IPS DF 6.9 (cell line): ENCODE data around the gene RASSF7.

ENCODE experiments used
- DNase-seq: peaks from one replicate; pipeline ENCODE4 v3.0.0-alpha.2; 2013; ENCODE audit warnings: low read depth, low spot score
- H3K27ac ChIP-seq: one replicate; pipeline ENCODE4 v1.5.1; 2013; ENCODE audit warnings: low read length, control low read depth
- H3K27me3 ChIP-seq: 2 replicates; pipeline ENCODE4 v1.6.1; 2013; ENCODE audit warnings: mild to moderate bottlenecking, low read length; ENCODE audit not compliant: control insufficient read depth, insufficient read depth
- H3K36me3 ChIP-seq: 2 replicates; pipeline ENCODE4 v1.6.1; 2013; ENCODE audit warnings: low read length; ENCODE audit not compliant: control insufficient read depth, insufficient read depth
- H3K4me1 ChIP-seq: 2 replicates; pipeline ENCODE4 v1.6.1; 2013; ENCODE audit warnings: low read length; ENCODE audit not compliant: control insufficient read depth, insufficient read depth
- H3K4me3 ChIP-seq: 2 replicates; pipeline ENCODE4 v1.5.1; 2013; ENCODE audit warnings: mild to moderate bottlenecking, low read length
- H3K9me3 ChIP-seq: 2 replicates; pipeline ENCODE4 v1.6.1; 2013; ENCODE audit warnings: low read length, inconsistent platforms; ENCODE audit not compliant: control insufficient read depth, insufficient read depth
- WGBS: extraction: QIAGEN DNeasy Blood & Tissue Kit; methylation state at CpG from one replicate; pipeline ENCODE4 v1.1.7; 2013; ENCODE audit warnings: mixed read lengths, missing lambda C conversion rate; ENCODE audit not compliant: insufficient read length, insufficient coverage; 5-methylcytosine and 5-hydroxymethylcytosine counted together

Gene RASSF7

GRCh38 chr11:575996-576768 lies 15.4 kb downstream of the RASSF7 start, which contains the start of gene PHRF1:
Gene PHRF1 (plus strand): TSS chr11:576470. CDS start chr11:581513, 5,043 bp downstream.
- no peaks in the 10 kb centered on the region for H3K36me3 ChIP-seq
- no peak for DNase-seq
- no peaks in the 10 kb centered on the region for H3K9me3 ChIP-seq
- H3K27ac ChIP-seq: no peak within 1 kb of the TSS
- peaks cover 12% of the 10 kb centered on the region for H3K4me1 ChIP-seq
- H3K27me3 ChIP-seq: peaks cover 5% of the 10 kb centered on the region; the same call in 1 of the 2 replicates
- H3K4me3 ChIP-seq: peak within 1 kb of the TSS; percentile 100
- no CpG with 5 or more reads among the region's 99 CpGs for WGBS

- H3K27me3 ChIP-seq: peaks cover 5% of the 10 kb centered on the region; the same call in 1 of the 2 replicates
- no CpG with 5 or more reads among the region's 48 CpGs for WGBS
- H3K36me3 ChIP-seq: 0 out of 2 replicates have a peak, but pooled peaks cover 3% of the 10 kb centered on the region
- H3K4me1 ChIP-seq: peaks cover 7% of the 10 kb centered on the region
- no peaks in the 10 kb centered on the region for H3K9me3 ChIP-seq
- no peak overlapping the region for H3K27ac ChIP-seq
- peak overlapping the region; percentile 100 for H3K4me3 ChIP-seq
- DNase-seq: no peak
These were observed 16.2 kb downstream of the RASSF7 start for GRCh38 chr11:576811-577610.

- no peak for DNase-seq
- Histone ChIP-seq H3K4me3 (peak overlapping the region; percentile 100; the same call in 1 of the 2 replicates), H3K36me3 (0 out of 2 replicates have a peak, but pooled peaks cover 3% of the 10 kb centered on the region), H3K27ac (no peak overlapping the region), H3K27me3 (peaks cover 5% of the 10 kb centered on the region; the same call in 1 of the 2 replicates), H3K9me3 (no peaks in the 10 kb centered on the region), H3K4me1 (peaks cover 7% of the 10 kb centered on the region)
- no CpG with 5 or more reads among the region's 6 CpGs for WGBS
These were observed 16.8 kb downstream of the RASSF7 start for GRCh38 chr11:577611-577894.

- Histone ChIP-seq H3K27me3 (peaks cover 5% of the 10 kb centered on the region; the same call in 1 of the 2 replicates), H3K9me3 (no peaks in the 10 kb centered on the region), H3K27ac (no peak overlapping the region), H3K4me1 (peaks cover 5% of the 10 kb centered on the region), H3K4me3 (no peak overlapping the region), H3K36me3 (0 out of 2 replicates have a peak, but pooled peaks cover 4% of the 10 kb centered on the region)
- no CpG with 5 or more reads among the region's 21 CpGs for WGBS
- DNase-seq: no peak
These were observed 17.7 kb downstream of the RASSF7 start for GRCh38 chr11:578276-579035.

- H3K4me3 ChIP-seq: no peak overlapping the region
- no CpG with 5 or more reads among the region's 20 CpGs for WGBS
- H3K4me1 ChIP-seq: peaks cover 3% of the 10 kb centered on the region
- no peak overlapping the region for H3K27ac ChIP-seq
- no peak for DNase-seq
- H3K9me3 ChIP-seq: no peaks in the 10 kb centered on the region
- peaks cover under 1% of the 10 kb centered on the region; the same call in 1 of the 2 replicates for H3K27me3 ChIP-seq
- H3K36me3 ChIP-seq: peaks cover 11% of the 10 kb centered on the region
These were observed 19.2 kb downstream of the RASSF7 start for GRCh38 chr11:579830-580601.

- Histone ChIP-seq H3K4me3 (no peak overlapping the region), H3K9me3 (no peaks in the 10 kb centered on the region), H3K27me3 (no peaks in the 10 kb centered on the region), H3K4me1 (peaks cover 2% of the 10 kb centered on the region), H3K36me3 (peaks cover 12% of the 10 kb centered on the region), H3K27ac (no peak overlapping the region)
- DNase-seq: no peak
- WGBS: 100% methylated on average over 1 of the region's 14 CpGs
These were observed 20.6 kb downstream of the RASSF7 start for GRCh38 chr11:581342-581741.

- H3K27ac ChIP-seq: no peak overlapping the region
- no peak overlapping the region for H3K4me3 ChIP-seq
- H3K36me3 ChIP-seq: peaks cover 16% of the 10 kb centered on the region
- 100% methylated on average over 1 of the region's 17 CpGs for WGBS
- no peak for DNase-seq
- no peaks in the 10 kb centered on the region for H3K9me3 ChIP-seq
- no peaks in the 10 kb centered on the region for H3K27me3 ChIP-seq
- H3K4me1 ChIP-seq: peaks cover 2% of the 10 kb centered on the region
These were observed 21.0 kb downstream of the RASSF7 start for GRCh38 chr11:581752-582151.

GRCh38 chr11:584287-584686 lies 23.5 kb downstream of the RASSF7 start:
- no CpG with 5 or more reads among the region's 10 CpGs for WGBS
- no peak overlapping the region for H3K27ac ChIP-seq
- no peak overlapping the region for H3K4me3 ChIP-seq
- H3K27me3 ChIP-seq: no peaks in the 10 kb centered on the region
- H3K9me3 ChIP-seq: no peaks in the 10 kb centered on the region
- H3K4me1 ChIP-seq: no peaks in the 10 kb centered on the region; the same call in 1 of the 2 replicates
- H3K36me3 ChIP-seq: peaks cover 25% of the 10 kb centered on the region
- no peak for DNase-seq

GRCh38 chr11:586376-587316 lies 25.9 kb downstream of the RASSF7 start:
- WGBS: no CpG with 5 or more reads among the region's 32 CpGs
- H3K9me3 ChIP-seq: no peaks in the 10 kb centered on the region
- no peak for DNase-seq
- no peaks in the 10 kb centered on the region for H3K4me1 ChIP-seq
- no peak overlapping the region for H3K27ac ChIP-seq
- no peak overlapping the region for H3K4me3 ChIP-seq
- H3K27me3 ChIP-seq: no peaks in the 10 kb centered on the region
- peaks cover 33% of the 10 kb centered on the region for H3K36me3 ChIP-seq
